K562 (cell line): Measurements from ENCODE around the gene RNF187. TPM values are rescaled to one million over a fixed set of nuclear protein-coding genes. Genes with fewer than 3 reads are reported as not detected.

Experiments
- CBX5 ChIP-seq: IDR thresholded peaks from 2 replicates; pipeline ENCODE4 v1.6.1; 2014; ENCODE audit warnings: low read depth, borderline replicate concordance
- HIVEP1 ChIP-seq: fragments of 250-450 bp; sonication (Bioruptor Pico); IDR thresholded peaks from 2 replicates; pipeline ENCODE4 v1.4.0; 2020; ENCODE audit warnings: mild to moderate bottlenecking
- KDM2B ChIP-seq: fragments of 250-450 bp; sonication (Bioruptor Pico); IDR thresholded peaks from 2 replicates; pipeline ENCODE4 v1.8.0; 2021; ENCODE audit warnings: mild to moderate bottlenecking, moderate library complexity
- MAZ ChIP-seq, 2 experiments: fragments of 450-650 bp in 1 of 2; sonication (generic) in 1 of 2; formaldehyde crosslinking; IDR thresholded peaks in 1 of 2; conservative IDR thresholded peaks in 1 of 2; 2 replicates each; pipeline versions ENCODE4 v1.4.0 to v1.5.0; 2020; ENCODE audit warnings: mild to moderate bottlenecking in 1 of 2, missing genetic modification reagents in 1 of 2
- NR2C2 ChIP-seq, 2 experiments: fragments of 200-800 bp in 1 of 2; sonication (Bioruptor generic) in 1 of 2; sonication (generic) in 1 of 2; formaldehyde crosslinking in 1 of 2; IDR thresholded peaks; 2 replicates each; pipeline versions ENCODE4 v1.6.1 to v1.8.0; 2016 to 2022; ENCODE audit warnings: mild to moderate bottlenecking in 1 of 2, missing compliant biosample characterization in 1 of 2, missing genetic modification characterization in 1 of 2, missing genetic modification reagents in 1 of 2
- polyA plus RNA-seq, 8 experiments: library from polyadenylated mRNA; depleted of rRNA in 4 of 8; stranded (reverse) in 5 of 8; unstranded in 3 of 8; fragments of >200 nt; fragmentation: Nextera tagmentation in 2 of 8; fragmentation: Illumina TruSeq in 1 of 8; extraction: Ambion mirVana in 2 of 8; extraction: Trizol in 1 of 8; gene quantifications; 2 replicates each; pipeline versions ENCODE4 v1.2.1 to v1.2.3, GENCODE V29; 2011 to 2014; ENCODE audit warnings: inconsistent platforms in 1 of 8, missing spikeins in 1 of 8
- total RNA-seq, 7 experiments: library from RNA; depleted of rRNA in 6 of 7; stranded (reverse); fragments of >200 nt in 6 of 7; fragmentation: Illumina TruSeq in 2 of 7; extraction: Trizol in 2 of 7; gene quantifications; 2 replicates each; pipeline versions ENCODE4 v1.2.1 to v1.2.3, GENCODE V29; 2011 to 2021; ENCODE audit warnings: low replicate concordance in 1 of 7
- TF ChIP-seq, protein P1 (sequence below): fragments of 450-650 bp; IDR thresholded peaks from 2 replicates; pipeline ENCODE4 v1.6.1; 2016
- TF ChIP-seq, protein P2 (sequence below): fragments of 250-450 bp; sonication (Bioruptor Pico); IDR thresholded peaks from 2 replicates; pipeline ENCODE4 v1.4.0; 2020

RNF187 gene
- total and polyA plus RNA-seq, 9 of the 15 experiments (the other 6 are each of a cell fraction or from before 2014, with no cell fraction given): 2.3 to 119 (median 41.9) TPM

DNA sequence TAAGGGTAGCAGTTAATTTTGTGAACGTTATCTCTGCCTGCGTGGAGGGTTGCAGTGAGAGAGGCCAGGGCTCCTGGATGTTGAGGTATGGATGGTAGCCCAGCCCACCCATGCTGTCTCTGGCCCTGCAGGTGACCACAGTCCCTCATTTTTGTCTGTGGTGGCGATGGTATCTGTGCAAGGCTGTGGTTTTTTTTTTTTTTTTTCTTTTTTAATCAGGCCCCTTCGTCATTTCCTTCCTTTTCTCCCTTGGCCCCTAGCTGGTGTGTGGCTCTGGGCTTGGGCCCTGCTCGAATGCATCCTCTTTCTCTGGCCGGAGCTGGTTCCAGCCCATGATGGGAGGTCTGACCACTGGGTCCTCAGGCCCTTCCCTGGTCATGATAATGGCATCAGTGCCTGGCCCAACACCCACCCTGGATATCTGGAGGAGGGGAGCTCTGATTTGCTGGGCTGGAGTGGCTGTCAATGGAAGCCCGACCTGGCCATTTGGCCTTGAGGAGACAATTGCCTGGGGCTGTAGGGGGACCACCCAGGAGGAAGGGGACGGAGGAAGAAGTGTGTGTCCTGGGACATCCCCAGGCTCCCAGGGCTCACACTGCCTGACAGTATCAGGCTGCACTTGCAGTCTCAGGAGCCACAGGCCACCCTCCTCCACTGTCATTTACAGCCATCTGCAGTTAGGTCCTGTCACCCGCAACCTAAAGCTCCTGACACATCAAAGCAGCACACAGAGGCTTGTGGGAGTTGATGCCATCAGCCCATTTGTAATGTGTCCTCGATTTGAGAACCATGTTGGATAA is 8.1 kb upstream of the RNF187 start (continued):
- TF ChIP-seq, protein P1, sequence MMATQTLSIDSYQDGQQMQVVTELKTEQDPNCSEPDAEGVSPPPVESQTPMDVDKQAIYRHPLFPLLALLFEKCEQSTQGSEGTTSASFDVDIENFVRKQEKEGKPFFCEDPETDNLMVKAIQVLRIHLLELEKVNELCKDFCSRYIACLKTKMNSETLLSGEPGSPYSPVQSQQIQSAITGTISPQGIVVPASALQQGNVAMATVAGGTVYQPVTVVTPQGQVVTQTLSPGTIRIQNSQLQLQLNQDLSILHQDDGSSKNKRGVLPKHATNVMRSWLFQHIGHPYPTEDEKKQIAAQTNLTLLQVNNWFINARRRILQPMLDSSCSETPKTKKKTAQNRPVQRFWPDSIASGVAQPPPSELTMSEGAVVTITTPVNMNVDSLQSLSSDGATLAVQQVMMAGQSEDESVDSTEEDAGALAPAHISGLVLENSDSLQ: peak; percentile 10; the same call in 1 of the 2 replicates
- TF ChIP-seq CBX5 (0 out of 2 replicates have a peak, but pooled peaks have one; percentile 19), MAZ (CRISPR knock-in tag; conservative IDR thresholded peaks at IDR 0.05 in 1 of 2, IDR thresholded peaks at IDR 0.05 in 1 of 2) (0 out of 4 replicates have a peak, but pooled peaks of 1 of the 2 experiments have one; percentile 20), HIVEP1 (CRISPR knock-in tag) (no peak), NR2C2 (CRISPR knock-in tag; IDR thresholded peaks at IDR 0.05) (no peak), NR2C2 (tag; IDR thresholded peaks at IDR 0.05) (0 out of 2 replicates have a peak, but pooled peaks have one; percentile 8), KDM2B (CRISPR knock-in tag) (no peak)
- TF ChIP-seq, protein P2, sequence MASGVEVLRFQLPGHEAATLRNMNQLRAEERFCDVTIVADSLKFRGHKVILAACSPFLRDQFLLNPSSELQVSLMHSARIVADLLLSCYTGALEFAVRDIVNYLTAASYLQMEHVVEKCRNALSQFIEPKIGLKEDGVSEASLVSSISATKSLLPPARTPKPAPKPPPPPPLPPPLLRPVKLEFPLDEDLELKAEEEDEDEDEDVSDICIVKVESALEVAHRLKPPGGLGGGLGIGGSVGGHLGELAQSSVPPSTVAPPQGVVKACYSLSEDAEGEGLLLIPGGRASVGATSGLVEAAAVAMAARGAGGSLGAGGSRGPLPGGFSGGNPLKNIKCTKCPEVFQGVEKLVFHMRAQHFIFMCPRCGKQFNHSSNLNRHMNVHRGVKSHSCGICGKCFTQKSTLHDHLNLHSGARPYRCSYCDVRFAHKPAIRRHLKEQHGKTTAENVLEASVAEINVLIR (CRISPR knock-in tag): peak; percentile 45; the same call in 1 of the 2 replicates
- TF ChIP-seq, all 486 proteins: peak for 10
